ENCODE measurements around the gene RASSF7.

The RASSF7 gene

DNA sequence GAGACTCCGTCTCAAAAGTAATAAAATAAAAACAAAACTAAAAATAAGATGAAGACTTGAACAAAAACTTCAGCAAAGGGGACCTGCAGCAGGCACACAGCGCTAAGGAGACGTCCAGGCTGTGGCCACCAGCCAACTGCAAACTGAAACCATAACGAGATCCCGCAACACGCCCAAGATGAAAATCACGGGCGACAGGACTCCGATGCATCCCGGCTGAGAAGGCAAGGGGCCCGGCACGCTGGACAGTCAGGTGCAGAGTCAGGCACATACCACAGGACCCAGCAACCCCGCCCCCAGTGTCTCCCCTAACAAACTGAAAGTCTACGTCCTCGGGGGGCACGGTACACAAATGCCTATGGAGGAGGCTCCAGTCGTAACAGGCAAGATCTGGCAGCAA lies 34.6 kb upstream of the RASSF7 start:
- no peaks in the 10 kb centered on the region for H3K4me1 ChIP-seq (ENCODE audit: control insufficient read depth, insufficient read depth, low read length)
- no peaks in the 10 kb centered on the region for H3K36me3 ChIP-seq (ENCODE audit: control insufficient read depth, insufficient read depth, low read length)
- no peak overlapping the region for H3K9ac ChIP-seq (ENCODE audit: low read length)
- no peaks in the 10 kb centered on the region for H3K9me3 ChIP-seq (ENCODE audit: control insufficient read depth, insufficient read depth, low read depth, low read length)
- no peaks in the 10 kb centered on the region for H3K27me3 ChIP-seq (ENCODE audit: control insufficient read depth, insufficient read depth, low read length)
- no peak overlapping the region for H3K4me3 ChIP-seq (ENCODE audit: low read depth, low read length)
- no peak overlapping the region for H3K27ac ChIP-seq (ENCODE audit: low read depth, low read length)

DNA sequence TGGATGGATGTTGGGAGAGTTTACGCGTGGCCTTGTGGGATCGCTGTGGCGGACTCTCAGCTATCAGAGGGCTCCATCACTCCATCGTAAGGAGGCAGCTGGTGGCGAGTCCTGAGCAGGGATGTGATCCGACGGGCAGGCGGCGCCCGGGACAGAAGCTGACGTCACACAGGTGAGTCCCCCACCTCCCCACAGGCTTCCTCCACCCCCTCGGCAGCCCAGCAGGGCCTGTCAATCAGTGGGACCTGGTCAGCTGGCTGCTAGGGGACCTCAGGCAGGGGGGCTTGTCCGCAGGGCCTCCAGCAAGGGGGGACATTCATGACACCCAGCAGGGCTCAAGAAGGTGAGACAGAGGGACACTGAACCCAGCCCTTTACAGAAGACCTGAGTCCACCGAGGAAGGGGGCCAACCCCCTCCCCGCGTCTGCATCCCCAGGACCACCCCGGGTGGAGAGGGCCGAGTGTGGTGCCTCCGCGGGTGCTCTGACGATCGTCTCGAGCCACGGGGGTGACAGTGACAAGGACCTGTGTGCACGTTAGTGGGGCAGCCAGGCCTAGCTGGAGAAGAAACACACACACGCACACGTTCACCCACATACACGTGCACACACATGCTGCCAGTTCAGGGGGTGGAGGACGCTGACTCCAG lies 32.5 kb upstream of the RASSF7 start:
- Histone ChIP-seq H3K9me3 (ENCODE audit: control insufficient read depth, insufficient read depth, low read depth, low read length) (no peaks in the 10 kb centered on the region), H3K36me3 (ENCODE audit: control insufficient read depth, insufficient read depth, low read length) (peaks cover 19% of the 10 kb centered on the region), H3K4me3 (ENCODE audit: low read depth, low read length) (no peak overlapping the region), H3K9ac (ENCODE audit: low read length) (no peak overlapping the region), H3K4me1 (ENCODE audit: control insufficient read depth, insufficient read depth, low read length) (no peaks in the 10 kb centered on the region), H3K27ac (ENCODE audit: low read depth, low read length) (no peak overlapping the region), H3K27me3 (ENCODE audit: control insufficient read depth, insufficient read depth, low read length) (no peaks in the 10 kb centered on the region)

DNA sequence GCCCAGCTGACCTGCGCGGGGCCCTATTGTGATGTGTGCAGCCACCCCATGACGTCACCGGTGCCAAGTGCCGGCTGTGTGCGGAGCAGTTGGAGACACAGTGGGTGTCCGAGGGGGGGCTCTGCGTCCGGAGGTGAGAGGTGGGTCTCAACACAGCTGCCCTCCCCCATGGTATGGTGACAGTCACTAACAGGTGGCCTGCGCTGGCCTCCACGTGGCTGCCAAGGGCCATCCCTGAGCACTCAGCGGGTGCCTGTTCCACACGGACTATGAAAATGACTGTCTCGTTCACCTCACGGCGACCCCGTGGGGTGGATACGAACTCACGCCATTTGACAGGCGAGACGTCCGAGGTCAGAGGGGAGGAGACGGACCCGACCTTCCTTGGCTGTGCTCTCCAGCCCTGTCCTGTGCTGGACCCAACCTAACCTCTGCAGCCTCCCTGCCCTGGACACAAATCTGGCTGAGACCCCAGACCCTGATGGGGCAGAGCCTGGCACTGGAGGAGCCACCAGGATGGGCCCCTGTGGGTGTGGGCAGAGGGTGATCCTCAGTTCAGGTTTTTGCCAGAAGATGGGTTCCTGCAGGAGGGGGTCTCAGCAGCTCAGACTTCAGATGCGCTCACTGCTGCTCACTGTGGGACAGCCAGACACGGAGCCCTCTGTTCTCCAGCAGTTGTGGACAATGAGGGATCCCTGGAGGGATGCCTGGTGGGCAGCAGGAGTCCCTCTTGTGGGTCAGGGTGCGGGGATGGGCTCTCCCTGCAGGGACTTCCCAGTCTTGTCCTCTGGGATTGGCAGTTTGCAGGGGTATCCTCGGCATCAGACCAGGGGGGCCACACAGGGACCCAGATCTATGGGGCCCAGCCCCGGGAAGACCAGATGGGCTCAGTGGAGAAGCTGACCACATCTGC lies 31.7 kb upstream of the RASSF7 start:
- H3K27ac ChIP-seq (ENCODE audit: low read depth, low read length), result no peak overlapping the region
- no peaks in the 10 kb centered on the region for H3K27me3 ChIP-seq (ENCODE audit: control insufficient read depth, insufficient read depth, low read length)
- H3K4me1 ChIP-seq (ENCODE audit: control insufficient read depth, insufficient read depth, low read length), result no peaks in the 10 kb centered on the region
- H3K36me3 ChIP-seq (ENCODE audit: control insufficient read depth, insufficient read depth, low read length), result peaks cover 27% of the 10 kb centered on the region
- H3K9me3 ChIP-seq (ENCODE audit: control insufficient read depth, insufficient read depth, low read depth, low read length), result no peaks in the 10 kb centered on the region
- no peak overlapping the region for H3K9ac ChIP-seq (ENCODE audit: low read length)
- H3K4me3 ChIP-seq (ENCODE audit: low read depth, low read length), result no peak overlapping the region

DNA sequence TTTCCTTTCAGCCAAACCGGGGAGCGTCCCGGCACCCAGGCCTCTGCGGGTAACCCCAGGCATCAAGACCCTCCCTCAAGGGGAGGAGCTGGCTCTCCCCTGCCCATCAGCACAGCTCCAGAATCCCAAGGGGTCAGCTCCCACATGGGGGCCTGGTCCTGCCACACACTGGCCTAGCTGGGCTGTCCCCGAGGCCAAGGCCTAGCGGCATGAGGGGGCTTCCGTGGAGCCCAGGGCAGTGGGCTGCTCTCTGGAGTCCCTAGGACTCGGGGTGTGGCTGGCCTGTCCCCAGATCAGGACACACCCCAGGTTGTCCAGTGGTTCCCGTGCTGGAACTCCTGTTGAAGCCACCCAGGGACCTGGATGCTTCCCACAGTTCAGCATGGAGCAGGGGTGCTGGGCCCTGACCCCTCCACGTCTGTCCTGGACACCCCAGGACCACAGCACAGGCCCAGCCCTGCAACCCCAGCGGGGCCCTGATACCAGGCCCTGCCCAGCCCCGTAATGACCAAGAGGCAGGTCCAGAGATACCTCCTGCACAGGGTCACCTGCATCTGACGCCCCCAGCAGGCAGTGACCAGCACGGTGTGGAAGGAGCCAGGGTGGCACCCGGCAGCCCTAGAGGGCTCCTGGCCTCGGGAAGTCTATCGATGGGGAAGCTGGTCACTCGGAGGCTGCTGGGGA lies 30.9 kb upstream of the RASSF7 start:
- Histone ChIP-seq H3K27ac (ENCODE audit: low read depth, low read length) (no peak overlapping the region), H3K9ac (ENCODE audit: low read length) (no peak overlapping the region), H3K36me3 (ENCODE audit: control insufficient read depth, insufficient read depth, low read length) (peaks cover 27% of the 10 kb centered on the region), H3K4me1 (ENCODE audit: control insufficient read depth, insufficient read depth, low read length) (peaks cover 3% of the 10 kb centered on the region; the same call in 1 of the 2 replicates), H3K27me3 (ENCODE audit: control insufficient read depth, insufficient read depth, low read length) (no peaks in the 10 kb centered on the region), H3K4me3 (ENCODE audit: low read depth, low read length) (no peak overlapping the region), H3K9me3 (ENCODE audit: control insufficient read depth, insufficient read depth, low read depth, low read length) (no peaks in the 10 kb centered on the region)

DNA sequence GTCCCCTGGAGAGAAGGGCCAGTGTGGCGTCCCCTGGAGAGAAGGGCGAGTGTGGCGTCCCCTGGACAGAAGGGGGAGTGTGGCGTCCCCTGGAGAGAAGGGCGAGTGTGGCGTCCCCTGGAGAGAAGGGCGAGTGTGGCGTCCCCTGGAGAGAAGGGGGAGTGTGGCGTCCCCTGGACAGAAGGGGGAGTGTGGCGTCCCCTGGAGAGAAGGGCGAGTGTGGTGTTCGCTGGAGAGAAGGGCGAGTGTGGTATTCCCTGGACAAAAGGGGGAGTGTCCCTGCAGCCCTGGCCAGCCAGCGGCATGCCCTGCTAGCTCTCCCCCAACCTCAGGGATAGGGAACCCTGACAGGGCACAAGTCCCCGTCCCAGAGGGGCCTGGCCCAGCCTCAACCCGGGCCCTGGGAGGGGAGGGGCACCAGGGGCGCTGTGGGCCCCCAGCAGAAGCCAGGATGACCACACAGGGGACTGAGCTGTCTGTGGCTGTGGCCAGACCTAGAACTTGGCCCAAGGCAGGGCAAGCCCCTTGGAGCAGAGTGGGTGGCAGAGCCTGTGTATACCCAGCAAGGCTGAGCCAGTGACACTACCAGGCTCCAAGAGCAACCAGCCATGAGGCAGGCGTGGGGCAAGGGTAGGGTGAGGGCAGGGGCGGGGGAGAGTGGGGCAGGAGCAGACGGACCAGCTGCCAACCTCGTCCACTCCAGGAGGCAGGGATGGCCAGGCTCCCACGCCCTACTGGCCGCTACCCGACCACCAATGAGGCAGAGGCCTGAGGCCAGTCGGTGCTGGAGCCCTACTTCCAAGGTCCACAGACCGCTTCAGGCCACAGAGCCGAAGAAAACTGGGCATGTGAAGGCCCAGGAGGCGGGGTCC lies 29.6 kb upstream of the RASSF7 start:
- H3K4me3 ChIP-seq (ENCODE audit: low read depth, low read length), result no peak overlapping the region
- H3K27me3 ChIP-seq (ENCODE audit: control insufficient read depth, insufficient read depth, low read length), result no peaks in the 10 kb centered on the region
- no peaks in the 10 kb centered on the region for H3K9me3 ChIP-seq (ENCODE audit: control insufficient read depth, insufficient read depth, low read depth, low read length)
- H3K4me1 ChIP-seq (ENCODE audit: control insufficient read depth, insufficient read depth, low read length), result peaks cover 3% of the 10 kb centered on the region; the same call in 1 of the 2 replicates
- H3K36me3 ChIP-seq (ENCODE audit: control insufficient read depth, insufficient read depth, low read length), result peaks cover 27% of the 10 kb centered on the region
- no peak overlapping the region for H3K9ac ChIP-seq (ENCODE audit: low read length)
- H3K27ac ChIP-seq (ENCODE audit: low read depth, low read length), result no peak overlapping the region

DNA sequence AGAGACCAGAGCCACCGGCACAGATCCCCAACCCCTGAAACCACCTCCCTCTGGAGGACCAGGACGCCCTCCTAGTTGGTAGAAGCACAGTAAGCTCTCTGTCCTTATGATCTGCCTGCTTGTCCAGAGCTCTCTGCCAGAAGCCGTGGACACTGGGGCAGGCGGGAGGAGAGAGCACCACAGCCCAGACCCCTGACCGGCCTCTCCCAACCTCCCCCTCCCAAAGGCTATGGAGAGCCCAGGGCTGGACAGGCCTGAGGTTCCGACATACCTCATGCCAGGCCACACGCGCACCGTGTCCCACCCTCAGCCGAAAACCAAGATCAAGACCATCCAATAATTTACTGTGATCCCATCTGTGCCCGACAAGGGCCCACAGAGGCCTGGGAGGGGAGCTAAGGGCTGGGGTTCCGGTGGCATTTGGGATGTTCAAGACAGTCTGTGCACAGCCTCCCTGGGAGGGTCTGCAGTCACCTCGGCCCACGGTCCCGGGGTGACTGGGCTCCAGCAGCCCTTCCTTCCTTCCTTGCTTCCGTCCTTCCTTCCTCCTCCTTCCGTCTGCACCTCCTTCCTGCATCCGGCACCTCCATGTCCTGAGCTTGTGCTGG lies 28.7 kb upstream of the RASSF7 start:
- H3K9ac ChIP-seq (ENCODE audit: low read length), result no peak overlapping the region
- no peak overlapping the region for H3K4me3 ChIP-seq (ENCODE audit: low read depth, low read length)
- H3K27ac ChIP-seq (ENCODE audit: low read depth, low read length), result no peak overlapping the region
- H3K27me3 ChIP-seq (ENCODE audit: control insufficient read depth, insufficient read depth, low read length), result peaks cover 6% of the 10 kb centered on the region
- H3K36me3 ChIP-seq (ENCODE audit: control insufficient read depth, insufficient read depth, low read length), result peaks cover 27% of the 10 kb centered on the region
- H3K9me3 ChIP-seq (ENCODE audit: control insufficient read depth, insufficient read depth, low read depth, low read length), result no peaks in the 10 kb centered on the region
- peaks cover 3% of the 10 kb centered on the region; the same call in 1 of the 2 replicates for H3K4me1 ChIP-seq (ENCODE audit: control insufficient read depth, insufficient read depth, low read length)

DNA sequence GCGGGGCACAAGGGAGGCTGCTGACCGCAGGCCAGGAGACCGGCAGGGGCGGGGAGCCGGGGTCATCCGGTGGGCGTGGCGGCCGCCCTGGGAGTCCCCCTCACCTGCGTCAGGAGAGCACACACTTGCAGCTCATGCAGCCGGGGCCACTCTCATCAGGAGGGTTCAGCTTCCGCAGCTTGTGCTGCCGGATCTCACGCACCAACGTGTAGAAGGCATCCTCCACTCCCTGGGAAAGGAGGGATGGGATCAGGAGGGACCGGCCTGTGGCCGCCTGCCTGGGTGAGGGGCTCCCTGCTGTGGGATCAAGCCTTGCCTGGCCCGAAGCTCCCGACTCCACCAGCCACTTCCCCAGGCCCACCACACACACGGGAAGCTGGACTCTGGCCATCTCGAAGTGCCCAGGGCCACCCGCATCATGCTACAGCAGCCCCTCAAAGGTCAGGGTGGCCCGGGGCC lies 28.2 kb upstream of the RASSF7 start:
- Histone ChIP-seq H3K36me3 (ENCODE audit: control insufficient read depth, insufficient read depth, low read length) (peaks cover 27% of the 10 kb centered on the region), H3K4me1 (ENCODE audit: control insufficient read depth, insufficient read depth, low read length) (peaks cover 4% of the 10 kb centered on the region), H3K9ac (ENCODE audit: low read length) (no peak overlapping the region), H3K4me3 (ENCODE audit: low read depth, low read length) (no peak overlapping the region), H3K27ac (ENCODE audit: low read depth, low read length) (no peak overlapping the region), H3K9me3 (ENCODE audit: control insufficient read depth, insufficient read depth, low read depth, low read length) (no peaks in the 10 kb centered on the region), H3K27me3 (ENCODE audit: control insufficient read depth, insufficient read depth, low read length) (peaks cover 8% of the 10 kb centered on the region)

DNA sequence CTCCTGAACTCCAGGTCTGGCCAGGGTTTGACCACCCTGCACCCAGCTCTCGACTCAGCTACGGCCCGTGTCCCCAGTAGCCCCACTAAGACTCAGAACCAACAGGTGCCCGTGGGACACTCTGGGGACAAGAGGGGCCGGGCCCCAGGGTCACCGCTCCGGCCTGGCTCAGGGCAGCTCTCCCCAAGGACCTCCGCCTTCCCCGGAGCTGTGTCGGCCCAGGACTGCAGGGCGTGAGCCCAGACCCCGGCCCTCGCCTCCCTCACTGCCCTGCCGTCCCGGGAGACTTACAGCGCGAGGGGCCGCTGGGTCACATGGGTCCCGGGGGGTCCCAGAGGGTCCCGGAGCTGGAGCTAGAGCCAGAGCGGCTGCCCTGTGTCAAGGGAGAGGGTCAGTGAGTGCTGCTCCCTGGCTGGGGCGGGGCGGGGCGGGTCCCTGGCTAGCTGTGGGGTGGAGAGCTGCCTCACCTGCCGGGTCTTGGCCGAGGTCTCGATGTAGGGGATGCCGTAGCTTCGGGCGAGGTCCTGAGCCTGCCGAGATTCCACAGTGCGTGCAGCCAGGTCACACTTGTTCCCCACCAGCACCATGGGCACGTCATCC lies 27.7 kb upstream of the RASSF7 start:
- Histone ChIP-seq H3K9ac (ENCODE audit: low read length) (no peak overlapping the region), H3K4me3 (ENCODE audit: low read depth, low read length) (no peak overlapping the region), H3K27ac (ENCODE audit: low read depth, low read length) (no peak overlapping the region), H3K9me3 (ENCODE audit: control insufficient read depth, insufficient read depth, low read depth, low read length) (no peaks in the 10 kb centered on the region), H3K36me3 (ENCODE audit: control insufficient read depth, insufficient read depth, low read length) (peaks cover 27% of the 10 kb centered on the region), H3K27me3 (ENCODE audit: control insufficient read depth, insufficient read depth, low read length) (peaks cover 8% of the 10 kb centered on the region), H3K4me1 (ENCODE audit: control insufficient read depth, insufficient read depth, low read length) (peaks cover 9% of the 10 kb centered on the region)

DNA sequence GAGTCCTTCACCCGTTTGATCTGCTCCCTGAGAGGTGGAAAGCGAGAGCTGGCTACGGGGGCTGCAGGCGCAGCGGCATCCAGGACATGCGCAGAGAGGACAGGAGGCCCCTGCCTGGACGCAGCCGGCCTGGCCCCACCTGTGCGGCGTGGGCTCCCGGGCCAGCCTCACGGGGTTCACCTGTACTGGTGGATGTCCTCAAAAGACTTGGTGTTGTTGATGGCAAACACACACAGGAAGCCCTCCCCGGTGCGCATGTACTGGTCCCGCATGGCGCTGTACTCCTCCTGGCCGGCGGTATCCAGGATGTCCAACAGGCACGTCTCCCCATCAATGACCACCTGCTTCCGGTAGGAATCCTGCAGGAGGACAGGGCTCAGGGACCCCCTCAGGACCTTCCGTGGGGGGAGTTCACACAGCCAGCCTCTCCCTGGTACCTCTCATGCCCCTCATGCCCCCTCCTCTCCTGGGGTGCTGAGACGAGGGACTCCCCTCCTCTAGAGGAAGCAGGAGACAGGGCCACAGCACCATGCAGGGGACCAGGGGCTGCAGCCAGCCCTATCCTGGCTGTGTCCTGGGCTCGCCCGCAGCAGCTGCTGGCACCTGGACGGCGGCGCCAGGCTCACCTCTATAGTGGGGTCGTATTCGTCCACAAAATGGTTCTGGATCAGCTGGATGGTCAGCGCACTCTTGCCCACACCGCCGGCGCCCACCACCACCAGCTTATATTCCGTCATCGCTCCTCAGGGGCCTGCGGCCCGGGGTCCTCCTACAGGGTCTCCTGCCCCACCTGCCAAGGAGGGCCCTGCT lies 27.0 kb upstream of the RASSF7 start:
- no peak overlapping the region for H3K27ac ChIP-seq (ENCODE audit: low read depth, low read length)
- H3K4me3 ChIP-seq (ENCODE audit: low read depth, low read length), result peak overlapping the region; percentile 83
- peaks cover 27% of the 10 kb centered on the region for H3K36me3 ChIP-seq (ENCODE audit: control insufficient read depth, insufficient read depth, low read length)
- peak overlapping the region; percentile 72 for H3K9ac ChIP-seq (ENCODE audit: low read length)
- H3K9me3 ChIP-seq (ENCODE audit: control insufficient read depth, insufficient read depth, low read depth, low read length), result no peaks in the 10 kb centered on the region
- H3K27me3 ChIP-seq (ENCODE audit: control insufficient read depth, insufficient read depth, low read length), result peaks cover 12% of the 10 kb centered on the region
- peaks cover 9% of the 10 kb centered on the region for H3K4me1 ChIP-seq (ENCODE audit: control insufficient read depth, insufficient read depth, low read length)

Measured in HUES6 (cell line).